Right lobe of liver (tissue), 6 donors: ENCODE measurements around the gene TLL2. TPM values are rescaled to one million over a fixed set of nuclear protein-coding genes. Genes with fewer than 3 reads are reported as not detected.
"Not testable (repeated sequence)": the region's sequence is repeated elsewhere in the genome, so short reads cannot be mapped to it uniquely, and the experiment has no call there.

Source experiments
- ATAC-seq, 4 donors: fragments of 200-7000 bp; cut with Tn5 transposase; one replicate each; pipeline ENCODE4 v1.9.1; 2020; ENCODE audit warnings: mild to moderate bottlenecking in 4 of 4, moderate library complexity in 4 of 4
- DNase-seq, 3 donors: peaks; one replicate each; pipeline ENCODE4 v3.0.0-alpha.2; 2020
- H3K27ac ChIP-seq, 3 donors: fragments of 200-600 bp; one replicate each; pipeline ENCODE4 v1.8.0; 2022
- H3K27me3 ChIP-seq, 2 donors: fragments of 200-600 bp; one replicate each; pipeline ENCODE4 v1.8.0; 2022
- H3K36me3 ChIP-seq, 4 donors: fragments of 200-600 bp; sonication (generic) in 1 of 4; one replicate each; pipeline versions ENCODE4 v1.5.1 to v1.8.0; 2017 to 2022; ENCODE audit warnings: control low read depth in 1 of 4
- H3K4me1 ChIP-seq, 4 donors: fragments of 200-600 bp; sonication (generic) in 1 of 4; one replicate each; pipeline versions ENCODE4 v1.5.1 to v1.8.0; 2017 to 2022; ENCODE audit warnings: control low read depth in 1 of 4
- H3K4me3 ChIP-seq, 3 donors: fragments of 200-600 bp; one replicate each; pipeline ENCODE4 v1.8.0; 2022
- H3K9me3 ChIP-seq, 4 donors: fragments of 200-600 bp; sonication (generic) in 1 of 4; one replicate each; pipeline versions ENCODE4 v1.5.1 to v1.8.0; 2017 to 2022; ENCODE audit warnings: control low read depth in 1 of 4
- CTCF ChIP-seq, 4 donors: fragments of 200-600 bp in 3 of 4; fragments of 450-650 bp in 1 of 4; IDR thresholded peaks; one replicate each; pipeline versions ENCODE4 v1.5.1 to v1.8.0; 2016 to 2022; ENCODE audit warnings: antibody characterized with exemption in 4 of 4, mild to moderate bottlenecking in 2 of 4
- POLR2A ChIP-seq: fragments of 450-650 bp; IDR thresholded peaks from one replicate; pipeline ENCODE4 v1.6.1; 2017; ENCODE audit warnings: antibody characterized with exemption, mild to moderate bottlenecking
- WGBS: methylation state at CpG from one replicate; pipeline ENCODE4 v1.1.6; 2018; ENCODE audit warnings: low coverage, low lambda C conversion rate; ENCODE audit not compliant: insufficient coverage; ENCODE audit errors: missing lambda C conversion rate; 5-methylcytosine and 5-hydroxymethylcytosine counted together
- intact Hi-C, 2 donors: fragments of 100-400 bp; cut with DNase I; formaldehyde crosslinking; loops; one replicate each; pipeline versions ENCODE4 v1.11.2 to v1.14.1; 2022
- total RNA-seq, 6 experiments: library from RNA; depleted of rRNA in 2 of 6; stranded (reverse); fragments of >200 nt in 2 of 6; fragmentation: NEBNext Ultra II Directional in 3 of 6; extraction: Animal tissue kit (Norgen Biotek cat#: 25700) in 3 of 6; gene quantifications; one replicate each; pipeline versions ENCODE4 v1.1.0 to v1.2.4, GENCODE V29; 2016 to 2023
- donor health status: DM: no; HTN: yes; CAD: no.
- donor health status: DM: no; HTN: no; CAD: no.
- donor health status: DM: no; HTN: no; CAD: no.
- donor health status: DM: no; HTN: yes; CAD: no.
- donor health status: DM: no; HTN: yes; CAD: no.

Gene TLL2
- total RNA-seq, 6 experiments from 2014 or later: 0.11 to 0.14 TPM; not detected in 4

GRCh38 chr10:96555330-96555729 is 41.6 kb upstream of the TLL2 start:
- intact Hi-C loops: no loop called here
- H3K36me3 ChIP-seq: peaks cover 0 to 44% (median 8%) of the 10 kb centered on the region in 4 donors
- DNase-seq (no peak), ATAC-seq (no peak)
- no peaks in the 10 kb centered on the region for H3K4me1 ChIP-seq
- H3K27ac ChIP-seq: no peak overlapping the region
- no peaks in the 10 kb centered on the region for H3K9me3 ChIP-seq
- H3K4me3 ChIP-seq: no peak overlapping the region
- TF ChIP-seq POLR2A: no peak
- TF ChIP-seq CTCF (IDR thresholded peaks at IDR 0.05): no peak
- WGBS: 90% methylated on average over 3 of the region's 3 CpGs
- H3K27me3 ChIP-seq: no peaks in the 10 kb centered on the region

GRCh38 chr10:96548589-96548988 is 34.9 kb upstream of the TLL2 start:
- no peak overlapping the region for H3K27ac ChIP-seq
- no peaks in the 10 kb centered on the region for H3K4me1 ChIP-seq
- no peak for ATAC-seq
- H3K36me3 ChIP-seq: peaks cover 0 to 69% (median 21%) of the 10 kb centered on the region in 4 donors
- WGBS: 84% methylated on average over 4 of the region's 5 CpGs
- no peak overlapping the region for H3K4me3 ChIP-seq
- intact Hi-C loops: no loop called here
- no peaks in the 10 kb centered on the region for H3K9me3 ChIP-seq
- H3K27me3 ChIP-seq: no peaks in the 10 kb centered on the region
- TF ChIP-seq POLR2A (no peak), CTCF (IDR thresholded peaks at IDR 0.05) (no peak)
- peak in 1 of 3 donors; percentile 18 for DNase-seq

GRCh38 chr10:96545558-96545957 is 31.8 kb upstream of the TLL2 start:
- H3K4me1 ChIP-seq, ATAC-seq, H3K27me3 ChIP-seq, H3K4me3 ChIP-seq, H3K27ac ChIP-seq, H3K9me3 ChIP-seq, intact Hi-C loops, DNase-seq: not testable (repeated sequence)
- H3K36me3 ChIP-seq: peaks cover 0 to 52% (median 18%) of the 10 kb centered on the region in 4 donors
- WGBS: 80% methylated on average over 5 of the region's 10 CpGs

GRCh38 chr10:96541921-96542320 is 28.2 kb upstream of the TLL2 start:
- Histone ChIP-seq H3K36me3 (peaks cover 0 to 33% (median 7%) of the 10 kb centered on the region in 4 donors), H3K27ac (no peak overlapping the region), H3K4me3 (no peak overlapping the region), H3K27me3 (no peaks in the 10 kb centered on the region), H3K9me3 (no peaks in the 10 kb centered on the region), H3K4me1 (no peaks in the 10 kb centered on the region)
- TF ChIP-seq POLR2A: no peak
- no peak for TF ChIP-seq CTCF (IDR thresholded peaks at IDR 0.05)
- no peak for DNase-seq
- no peak for ATAC-seq
- 89% methylated on average over 2 of the region's 2 CpGs for WGBS
- intact Hi-C loops: no loop called here

GRCh38 chr10:96540240-96540639 is 26.5 kb upstream of the TLL2 start:
- H3K27ac ChIP-seq: no peak overlapping the region
- H3K9me3 ChIP-seq: no peaks in the 10 kb centered on the region
- no peak overlapping the region for H3K4me3 ChIP-seq
- TF ChIP-seq CTCF (IDR thresholded peaks at IDR 0.05): no peak
- no peak for TF ChIP-seq POLR2A
- intact Hi-C loops: no loop called here
- DNase-seq (no peak), ATAC-seq (no peak)
- H3K36me3 ChIP-seq: peaks cover 0 to 21% (median 7%) of the 10 kb centered on the region in 4 donors
- 92% methylated on average over 3 of the region's 3 CpGs for WGBS
- H3K27me3 ChIP-seq: no peaks in the 10 kb centered on the region
- no peaks in the 10 kb centered on the region for H3K4me1 ChIP-seq
